Endothelial cell of umbilical vein (primary cell): ENCODE measurements around the gene PACS1.

Experiments
- FOS ChIP-seq: IDR thresholded peaks from 2 replicates; pipeline ENCODE4 v1.6.1; 2011; ENCODE audit warnings: mild to moderate bottlenecking, low read length, moderate library complexity, borderline replicate concordance; ENCODE audit not compliant: insufficient read depth
- POLR2A ChIP-seq: IDR thresholded peaks from 2 replicates; pipeline ENCODE4 v1.6.1; 2012; ENCODE audit warnings: low read depth, mild to moderate bottlenecking, control low read depth, low read length
- POLR2AphosphoS5 ChIP-seq: IDR thresholded peaks from 2 replicates; pipeline ENCODE4 v1.6.1; 2012; ENCODE audit warnings: low read depth, mild to moderate bottlenecking, control low read depth, low read length, moderate library complexity; ENCODE audit not compliant: insufficient read depth
- TF ChIP-seq, protein P1 (sequence below), 2 donors: IDR thresholded peaks; 1 replicate in 1 of 2; 2 replicates in 1 of 2; pipeline ENCODE4 v1.5.1; 2011; ENCODE audit warnings: low read length in 2 of 2, mild to moderate bottlenecking in 2 of 2, moderate library complexity in 2 of 2, control low read depth in 1 of 2, inconsistent platforms in 1 of 2, low read depth in 1 of 2; ENCODE audit not compliant: insufficient read depth in 1 of 2; ENCODE audit errors: extremely low read depth in 1 of 2
- TF ChIP-seq, protein P2 (sequence below): IDR thresholded peaks from 2 replicates; pipeline ENCODE4 v1.6.1; 2011; ENCODE audit not compliant: insufficient read depth, insufficient read length

DNA sequence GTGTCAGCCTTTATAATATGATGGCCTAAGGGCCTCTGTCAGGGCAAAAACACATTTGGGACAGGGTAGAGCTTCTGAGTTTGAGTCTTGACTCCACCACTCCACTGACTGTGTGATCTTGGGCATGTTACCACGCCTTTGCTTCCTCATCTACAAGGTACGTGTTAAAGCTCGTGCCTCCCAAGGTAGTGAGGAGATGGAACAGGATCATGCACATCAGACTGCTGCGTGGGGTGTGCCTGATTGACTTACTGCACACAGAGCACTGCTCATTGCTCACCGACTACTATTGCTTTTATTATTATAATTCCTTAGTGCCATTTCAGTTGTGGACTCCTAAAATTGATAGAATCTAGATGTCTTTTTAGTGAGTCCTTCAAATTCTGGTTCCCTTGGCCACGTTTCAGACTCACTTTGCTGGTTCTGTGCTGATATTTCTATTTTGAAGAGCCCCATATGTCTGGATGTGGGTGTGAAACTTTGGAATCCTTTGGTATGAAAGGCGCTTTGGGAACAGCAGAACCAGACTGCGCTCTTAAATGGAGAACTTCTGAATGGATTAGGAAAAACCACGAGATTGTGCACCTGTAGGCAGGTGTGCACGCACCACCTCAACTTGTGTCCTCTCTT, 154.3 kb downstream of the PACS1 start:
- TF ChIP-seq POLR2A (no peak), FOS (no peak), POLR2AphosphoS5 (no peak)
- TF ChIP-seq, protein P1, sequence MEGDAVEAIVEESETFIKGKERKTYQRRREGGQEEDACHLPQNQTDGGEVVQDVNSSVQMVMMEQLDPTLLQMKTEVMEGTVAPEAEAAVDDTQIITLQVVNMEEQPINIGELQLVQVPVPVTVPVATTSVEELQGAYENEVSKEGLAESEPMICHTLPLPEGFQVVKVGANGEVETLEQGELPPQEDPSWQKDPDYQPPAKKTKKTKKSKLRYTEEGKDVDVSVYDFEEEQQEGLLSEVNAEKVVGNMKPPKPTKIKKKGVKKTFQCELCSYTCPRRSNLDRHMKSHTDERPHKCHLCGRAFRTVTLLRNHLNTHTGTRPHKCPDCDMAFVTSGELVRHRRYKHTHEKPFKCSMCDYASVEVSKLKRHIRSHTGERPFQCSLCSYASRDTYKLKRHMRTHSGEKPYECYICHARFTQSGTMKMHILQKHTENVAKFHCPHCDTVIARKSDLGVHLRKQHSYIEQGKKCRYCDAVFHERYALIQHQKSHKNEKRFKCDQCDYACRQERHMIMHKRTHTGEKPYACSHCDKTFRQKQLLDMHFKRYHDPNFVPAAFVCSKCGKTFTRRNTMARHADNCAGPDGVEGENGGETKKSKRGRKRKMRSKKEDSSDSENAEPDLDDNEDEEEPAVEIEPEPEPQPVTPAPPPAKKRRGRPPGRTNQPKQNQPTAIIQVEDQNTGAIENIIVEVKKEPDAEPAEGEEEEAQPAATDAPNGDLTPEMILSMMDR (IDR thresholded peaks at IDR 0.05; ENCODE audit: extremely low read depth in 1 of 2, insufficient read depth in 1 of 2, low read depth in 1 of 2, low read length in 2 of 2) = no peak
- TF ChIP-seq, protein P2, sequence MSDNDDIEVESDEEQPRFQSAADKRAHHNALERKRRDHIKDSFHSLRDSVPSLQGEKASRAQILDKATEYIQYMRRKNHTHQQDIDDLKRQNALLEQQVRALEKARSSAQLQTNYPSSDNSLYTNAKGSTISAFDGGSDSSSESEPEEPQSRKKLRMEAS = no peak
